HepG2 (cell line): ENCODE measurements around the gene YWHAQ. TPM values are rescaled to one million over a fixed set of nuclear protein-coding genes. Genes with fewer than 3 reads are reported as not detected.

Source experiments
- ATF2 ChIP-seq: sonication (generic); formaldehyde crosslinking; IDR thresholded peaks from 2 replicates; pipeline ENCODE4 v1.4.0; 2020; ENCODE audit warnings: missing genetic modification reagents
- ATRX ChIP-seq: sonication (generic); formaldehyde crosslinking; IDR thresholded peaks from 2 replicates; pipeline ENCODE4 v1.4.0; 2020; ENCODE audit warnings: missing genetic modification reagents, borderline replicate concordance
- BATF2 ChIP-seq: sonication (generic); formaldehyde crosslinking; IDR thresholded peaks from 2 replicates; pipeline ENCODE4 v1.8.0; 2022; ENCODE audit warnings: mild to moderate bottlenecking, missing genetic modification reagents, moderate library complexity
- BCL3 ChIP-seq: sonication (generic); formaldehyde crosslinking; IDR thresholded peaks from 2 replicates; pipeline ENCODE4 v1.5.1; 2020; ENCODE audit warnings: mild to moderate bottlenecking, missing genetic modification reagents, moderate library complexity
- KDM5A ChIP-seq: fragments of 200-600 bp; sonication (generic); IDR thresholded peaks from 2 replicates; pipeline ENCODE4 v1.7.0; 2018; ENCODE audit warnings: antibody characterized with exemption, mild to moderate bottlenecking, low read length, borderline replicate concordance
- LRRFIP1 ChIP-seq: sonication (generic); formaldehyde crosslinking; conservative IDR thresholded peaks from 2 replicates; pipeline ENCODE4 v1.4.0; 2020; ENCODE audit warnings: missing genetic modification reagents
- MEIS1 ChIP-seq: sonication (generic); formaldehyde crosslinking; IDR thresholded peaks from 2 replicates; pipeline ENCODE4 v1.9.0; 2021; ENCODE audit warnings: mild to moderate bottlenecking, missing genetic modification reagents, moderate library complexity, borderline replicate concordance
- MLX ChIP-seq: IDR thresholded peaks from 2 replicates; pipeline ENCODE4 v1.6.1; 2016
- NFKBIZ ChIP-seq: IDR thresholded peaks from 2 replicates; pipeline ENCODE4 v1.6.1; 2018; ENCODE audit warnings: missing genetic modification reagents, missing compliant biosample characterization
- POLR2A ChIP-seq, 2 experiments: IDR thresholded peaks; 2 replicates each; pipeline ENCODE4 v1.6.1; 2011; ENCODE audit warnings: low read depth in 2 of 2, low read length in 2 of 2, mild to moderate bottlenecking in 1 of 2, moderate library complexity in 1 of 2; ENCODE audit not compliant: insufficient read depth in 1 of 2
- POLR2G ChIP-seq: fragments of 200-400 bp; formaldehyde crosslinking; IDR thresholded peaks from 2 replicates; pipeline ENCODE4 v1.6.1; 2018; ENCODE audit warnings: mild to moderate bottlenecking, low read depth, low read length, moderate library complexity
- RORA ChIP-seq: sonication (generic); formaldehyde crosslinking; IDR thresholded peaks from 2 replicates; pipeline ENCODE4 v1.5.0; 2020; ENCODE audit warnings: mild to moderate bottlenecking, missing genetic modification reagents, moderate library complexity
- SKI ChIP-seq: fragments of 450-650 bp; IDR thresholded peaks from one replicate; pipeline ENCODE4 v1.6.1; 2018; ENCODE audit warnings: mild to moderate bottlenecking; ENCODE audit not compliant: partially characterized antibody
- SP2 ChIP-seq: sonication (generic); formaldehyde crosslinking; IDR thresholded peaks from 2 replicates; pipeline ENCODE4 v1.5.1; 2020; ENCODE audit warnings: mild to moderate bottlenecking, missing genetic modification reagents
- TEAD3 ChIP-seq: optimal IDR thresholded peaks from 2 replicates; pipeline ENCODE3; 2016; ENCODE audit warnings: borderline replicate concordance
- TFAP4 ChIP-seq: sonication (generic); IDR thresholded peaks from 2 replicates; pipeline ENCODE4 v1.6.1; 2016; ENCODE audit warnings: low read depth, borderline replicate concordance
- WIZ ChIP-seq: sonication (generic); formaldehyde crosslinking; IDR thresholded peaks from 2 replicates; pipeline ENCODE4 v1.5.1; 2020; ENCODE audit warnings: mild to moderate bottlenecking, missing genetic modification reagents
- ZNF326 ChIP-seq: sonication (generic); formaldehyde crosslinking; IDR thresholded peaks from 2 replicates; pipeline ENCODE4 v1.4.0; 2020; ENCODE audit warnings: missing genetic modification reagents, borderline replicate concordance
- ZNF335 ChIP-seq: sonication (generic); formaldehyde crosslinking; IDR thresholded peaks from 2 replicates; pipeline ENCODE4 v1.4.0; 2020; ENCODE audit warnings: missing genetic modification reagents
- ZNF761 ChIP-seq: sonication (generic); formaldehyde crosslinking; conservative IDR thresholded peaks from 2 replicates; pipeline ENCODE4 v1.4.0; 2020; ENCODE audit warnings: mild to moderate bottlenecking, missing genetic modification reagents
- ZNF768 ChIP-seq: sonication (generic); formaldehyde crosslinking; IDR thresholded peaks from 2 replicates; pipeline ENCODE4 v1.4.0; 2020; ENCODE audit warnings: missing genetic modification reagents
- ZNF781 ChIP-seq: sonication (generic); formaldehyde crosslinking; IDR thresholded peaks from 2 replicates; pipeline ENCODE4 v1.5.1; 2020; ENCODE audit warnings: borderline replicate concordance, mild to moderate bottlenecking, missing genetic modification reagents; ENCODE audit errors: not compliant biosample characterization
- polyA plus RNA-seq, 8 experiments: library from polyadenylated mRNA; depleted of rRNA in 3 of 8; stranded (reverse) in 7 of 8; unstranded in 1 of 8; fragments of >200 nt; fragmentation: Illumina TruSeq in 4 of 8; extraction: Trizol in 4 of 8; gene quantifications; 2 replicates each; pipeline versions ENCODE4 v1.2.1 to v1.2.3, GENCODE V29; 2011 to 2016; ENCODE audit warnings: low read depth in 4 of 8, missing spikeins in 1 of 8, mixed read lengths in 1 of 8; ENCODE audit not compliant: insufficient read depth in 1 of 8
- total RNA-seq, 5 experiments: library from RNA; depleted of rRNA; stranded (reverse); fragments of >200 nt; fragmentation: Illumina TruSeq; extraction: Trizol; gene quantifications; 2 replicates each; pipeline ENCODE4 v1.2.3, GENCODE V29; 2016; ENCODE audit warnings: low read depth in 1 of 5

YWHAQ gene
- total and polyA plus RNA-seq, 2 of the 13 experiments (the other 11 are each of a cell fraction or from before 2014, with no cell fraction given), result 160 to 304 TPM

- peak; percentile 95 for TF ChIP-seq ZNF761 (CRISPR knock-in tag)
- TF ChIP-seq BCL3 (CRISPR knock-in tag), result peak; percentile 71
- peak; percentile 86; the same call in 1 of the 2 replicates for TF ChIP-seq WIZ (CRISPR knock-in tag)
- 0 out of 2 replicates have a peak, but pooled peaks have one; percentile 47 for TF ChIP-seq ZNF335 (CRISPR knock-in tag)
- TF ChIP-seq MEIS1 (CRISPR knock-in tag), result peak; percentile 82
- TF ChIP-seq KDM5A, result peak; percentile 67; the same call in 1 of the 2 replicates
- TF ChIP-seq SP2 (CRISPR knock-in tag), result peak; percentile 68
- 0 out of 2 replicates have a peak, but pooled peaks have one; percentile 29 for TF ChIP-seq ATF2
- no peak for TF ChIP-seq ATRX (CRISPR knock-in tag)
- TF ChIP-seq MLX, result no peak
- peak; percentile 59 for TF ChIP-seq ZNF768 (CRISPR knock-in tag)
- peak; percentile 98 for TF ChIP-seq POLR2G
- peak; percentile 88; the same call in 1 of the 2 replicates for TF ChIP-seq BATF2 (CRISPR knock-in tag)
- TF ChIP-seq LRRFIP1, result no peak
- peak; percentile 56; the same call in 1 of the 2 replicates for TF ChIP-seq TFAP4
- peak; percentile 79 for TF ChIP-seq ZNF781 (CRISPR knock-in tag)
- TF ChIP-seq TEAD3 (CRISPR knock-in tag), result peak; percentile 70
- TF ChIP-seq SKI, result peak; percentile 97
- TF ChIP-seq POLR2A (IDR thresholded peaks at IDR 0.05; ENCODE audit: insufficient read depth in 1 of 2, low read depth in 2 of 2, low read length in 2 of 2), result peak; percentile 71 to 92
- no peak for TF ChIP-seq ZNF326 (CRISPR knock-in tag)
- no peak; the same call in 1 of the 2 replicates for TF ChIP-seq NFKBIZ (CRISPR knock-in tag)
- TF ChIP-seq RORA (CRISPR knock-in tag), result peak; percentile 75; the same call in 1 of the 2 replicates
These were observed 75.3 kb downstream of the YWHAQ start, which contains the start of gene ADAM17 (continued) for GRCh38 chr2:9555297-9556120.
